Measurements from ENCODE around the gene HCCS.

DNA sequence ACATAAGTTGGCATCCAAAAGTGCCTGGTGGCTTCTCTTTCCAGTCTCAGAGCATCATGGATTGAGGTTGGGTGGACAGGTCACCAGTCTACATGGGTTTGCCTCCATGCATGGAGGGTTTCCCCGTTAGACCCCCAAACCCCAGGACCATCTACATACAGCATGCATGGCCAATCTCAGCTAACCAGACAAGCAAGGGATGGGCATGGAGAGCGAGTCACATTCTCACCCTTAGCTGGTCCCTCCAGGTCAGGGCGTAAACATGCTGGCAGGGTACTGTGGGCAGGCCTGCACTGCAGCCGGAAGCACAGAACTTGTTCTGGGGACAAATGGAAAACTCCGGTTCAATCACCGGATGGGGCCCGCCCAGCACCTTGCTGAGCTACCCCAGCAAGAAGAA lies 37.3 kb downstream of the HCCS start:
- TF ChIP-seq EZH2 (IDR thresholded peaks at IDR 0.05; ENCODE audit: borderline replicate concordance, low read depth, low read length, severe bottlenecking) (no peak), MYC (IDR thresholded peaks at IDR 0.05; ENCODE audit: low read depth, low read length) (no peak), POLR2A (IDR thresholded peaks at IDR 0.05; ENCODE audit: low read depth, low read length) (no peak), JUN (IDR thresholded peaks at IDR 0.05; ENCODE audit: borderline replicate concordance, insufficient read depth, insufficient read length, low read depth) (no peak), POLR2AphosphoS5 (IDR thresholded peaks at IDR 0.05; ENCODE audit: insufficient read depth, low read depth, low read length) (no peak), GATA2 (IDR thresholded peaks at IDR 0.05; ENCODE audit: insufficient read depth, insufficient read length, low read depth, low read length) (no peak), FOS (IDR thresholded peaks at IDR 0.05; ENCODE audit: borderline replicate concordance, insufficient read depth, low read length) (no peak)
- TF ChIP-seq, protein P1, sequence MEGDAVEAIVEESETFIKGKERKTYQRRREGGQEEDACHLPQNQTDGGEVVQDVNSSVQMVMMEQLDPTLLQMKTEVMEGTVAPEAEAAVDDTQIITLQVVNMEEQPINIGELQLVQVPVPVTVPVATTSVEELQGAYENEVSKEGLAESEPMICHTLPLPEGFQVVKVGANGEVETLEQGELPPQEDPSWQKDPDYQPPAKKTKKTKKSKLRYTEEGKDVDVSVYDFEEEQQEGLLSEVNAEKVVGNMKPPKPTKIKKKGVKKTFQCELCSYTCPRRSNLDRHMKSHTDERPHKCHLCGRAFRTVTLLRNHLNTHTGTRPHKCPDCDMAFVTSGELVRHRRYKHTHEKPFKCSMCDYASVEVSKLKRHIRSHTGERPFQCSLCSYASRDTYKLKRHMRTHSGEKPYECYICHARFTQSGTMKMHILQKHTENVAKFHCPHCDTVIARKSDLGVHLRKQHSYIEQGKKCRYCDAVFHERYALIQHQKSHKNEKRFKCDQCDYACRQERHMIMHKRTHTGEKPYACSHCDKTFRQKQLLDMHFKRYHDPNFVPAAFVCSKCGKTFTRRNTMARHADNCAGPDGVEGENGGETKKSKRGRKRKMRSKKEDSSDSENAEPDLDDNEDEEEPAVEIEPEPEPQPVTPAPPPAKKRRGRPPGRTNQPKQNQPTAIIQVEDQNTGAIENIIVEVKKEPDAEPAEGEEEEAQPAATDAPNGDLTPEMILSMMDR (IDR thresholded peaks at IDR 0.05; ENCODE audit: extremely low read depth in 1 of 2, insufficient read depth in 1 of 2, low read depth in 1 of 2, low read length in 2 of 2) = no peak
- TF ChIP-seq, protein P2, sequence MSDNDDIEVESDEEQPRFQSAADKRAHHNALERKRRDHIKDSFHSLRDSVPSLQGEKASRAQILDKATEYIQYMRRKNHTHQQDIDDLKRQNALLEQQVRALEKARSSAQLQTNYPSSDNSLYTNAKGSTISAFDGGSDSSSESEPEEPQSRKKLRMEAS (IDR thresholded peaks at IDR 0.05; ENCODE audit: insufficient read depth, insufficient read length) = no peak

Measured in endothelial cell of umbilical vein (primary cell).